Left lung (tissue), 10 donors: ENCODE data around the gene ARID5B. TPM values are rescaled to one million over a fixed set of nuclear protein-coding genes. Genes with fewer than 3 reads are reported as not detected.

Source experiments
- ATAC-seq: fragments of 200-7000 bp; cut with Tn5 transposase; one replicate; pipeline ENCODE4 v1.9.1; 2020; ENCODE audit warnings: moderate library complexity
- DNase-seq, 4 donors: peaks; one replicate each; pipeline ENCODE4 v3.0.0-alpha.2; 2013 to 2020
- H3K27ac ChIP-seq, 2 donors: fragments of 200-600 bp; sonication (generic) in 1 of 2; one replicate each; pipeline versions ENCODE4 v1.5.0 to v1.8.0; 2020 to 2021
- H3K27me3 ChIP-seq, 2 donors: fragments of 200-600 bp; sonication (generic) in 1 of 2; one replicate each; pipeline versions ENCODE4 v1.5.0 to v1.8.0; 2020 to 2021
- H3K36me3 ChIP-seq, 2 donors: fragments of 200-600 bp; sonication (generic) in 1 of 2; one replicate each; pipeline versions ENCODE4 v1.5.0 to v1.8.0; 2020 to 2021
- H3K4me1 ChIP-seq, 2 donors: fragments of 200-600 bp; one replicate each; pipeline ENCODE4 v1.8.0; 2021
- H3K4me3 ChIP-seq, 2 donors: fragments of 200-600 bp; sonication (generic) in 1 of 2; one replicate each; pipeline versions ENCODE4 v1.5.0 to v1.8.0; 2020 to 2021; ENCODE audit warnings: mild to moderate bottlenecking in 1 of 2
- H3K9me3 ChIP-seq, 2 donors: fragments of 200-600 bp; sonication (generic) in 1 of 2; one replicate each; pipeline versions ENCODE4 v1.5.0 to v1.8.0; 2020 to 2021
- intact Hi-C, 2 donors: fragments of 100-400 bp; cut with DNase I; formaldehyde crosslinking; loops; one replicate each; pipeline versions ENCODE4 v1.11.2 to v1.14.2; 2022
- polyA plus RNA-seq, 6 donors: library from polyadenylated mRNA; unstranded; fragments of 120-200 nt; gene quantifications; one replicate each; pipeline ENCODE4 v1.2.1, GENCODE V29; 2013; ENCODE audit not compliant: insufficient read length in 6 of 6
- total RNA-seq, 2 donors: library from RNA; stranded (reverse); fragmentation: NEBNext Ultra II Directional; extraction: Animal tissue kit (Norgen Biotek cat#: 25700); gene quantifications; one replicate each; pipeline ENCODE4 v1.2.1, GENCODE V29; 2021
- TF ChIP-seq, protein P1 (sequence below), 2 donors: fragments of 200-600 bp; sonication (generic) in 1 of 2; IDR thresholded peaks; one replicate each; pipeline versions ENCODE4 v1.5.0 to v1.8.0; 2021; ENCODE audit warnings: antibody characterized with exemption in 2 of 2
- donor health status: DM: no; HTN: yes; CAD: no.
- donor health status: DM: no; HTN: no; CAD: no.

ARID5B gene
- total and polyA plus RNA-seq, 8 donors, result 29.9 to 51.5 (median 44.4) TPM

- DNase-seq (no peak), ATAC-seq (no peak)
- Histone ChIP-seq H3K27ac (no peak overlapping the region), H3K36me3 (peaks cover 0 to 4% of the 10 kb centered on the region in 2 donors), H3K4me1 (peaks cover 13 to 15% of the 10 kb centered on the region in 2 donors), H3K27me3 (no peaks in the 10 kb centered on the region), H3K9me3 (no peaks in the 10 kb centered on the region), H3K4me3 (no peak overlapping the region)
- TF ChIP-seq, protein P1, sequence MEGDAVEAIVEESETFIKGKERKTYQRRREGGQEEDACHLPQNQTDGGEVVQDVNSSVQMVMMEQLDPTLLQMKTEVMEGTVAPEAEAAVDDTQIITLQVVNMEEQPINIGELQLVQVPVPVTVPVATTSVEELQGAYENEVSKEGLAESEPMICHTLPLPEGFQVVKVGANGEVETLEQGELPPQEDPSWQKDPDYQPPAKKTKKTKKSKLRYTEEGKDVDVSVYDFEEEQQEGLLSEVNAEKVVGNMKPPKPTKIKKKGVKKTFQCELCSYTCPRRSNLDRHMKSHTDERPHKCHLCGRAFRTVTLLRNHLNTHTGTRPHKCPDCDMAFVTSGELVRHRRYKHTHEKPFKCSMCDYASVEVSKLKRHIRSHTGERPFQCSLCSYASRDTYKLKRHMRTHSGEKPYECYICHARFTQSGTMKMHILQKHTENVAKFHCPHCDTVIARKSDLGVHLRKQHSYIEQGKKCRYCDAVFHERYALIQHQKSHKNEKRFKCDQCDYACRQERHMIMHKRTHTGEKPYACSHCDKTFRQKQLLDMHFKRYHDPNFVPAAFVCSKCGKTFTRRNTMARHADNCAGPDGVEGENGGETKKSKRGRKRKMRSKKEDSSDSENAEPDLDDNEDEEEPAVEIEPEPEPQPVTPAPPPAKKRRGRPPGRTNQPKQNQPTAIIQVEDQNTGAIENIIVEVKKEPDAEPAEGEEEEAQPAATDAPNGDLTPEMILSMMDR (IDR thresholded peaks at IDR 0.05), result no peak
- intact Hi-C loops, result no loop called here
Observed at GRCh38 chr10:62012318-62012717, 110.8 kb downstream of the ARID5B start.

- intact Hi-C loops, result no loop called here
- DNase-seq, result no peak
- H3K27ac ChIP-seq, result no peak overlapping the region
Observed at GRCh38 chr10:62014510-62014909, 113.0 kb downstream of the ARID5B start.

GRCh38 chr10:62015994-62016393 is 114.5 kb downstream of the ARID5B start:
- intact Hi-C loops, result no loop called here
- H3K4me3 ChIP-seq, result no peak overlapping the region
- no peak overlapping the region for H3K27ac ChIP-seq
- DNase-seq, result peak in 1 of 4 donors; percentile 54
- no peaks in the 10 kb centered on the region for H3K27me3 ChIP-seq
- H3K9me3 ChIP-seq, result no peaks in the 10 kb centered on the region
- H3K4me1 ChIP-seq, result peaks cover 27 to 47% of the 10 kb centered on the region in 2 donors
- ATAC-seq, result no peak
- TF ChIP-seq, protein P1 (IDR thresholded peaks at IDR 0.05), result no peak
- H3K36me3 ChIP-seq, result peaks cover 0 to 4% of the 10 kb centered on the region in 2 donors

More at GRCh38 chr10:62014510-62014909, 113.0 kb downstream of the ARID5B start:
- H3K27me3 ChIP-seq, result no peaks in the 10 kb centered on the region
- peaks cover 0 to 4% of the 10 kb centered on the region in 2 donors for H3K36me3 ChIP-seq
- peaks cover 17 to 37% of the 10 kb centered on the region in 2 donors for H3K4me1 ChIP-seq
- no peak for ATAC-seq
- H3K9me3 ChIP-seq, result no peaks in the 10 kb centered on the region
- TF ChIP-seq, protein P1 (IDR thresholded peaks at IDR 0.05), result no peak
- no peak overlapping the region for H3K4me3 ChIP-seq

DNA sequence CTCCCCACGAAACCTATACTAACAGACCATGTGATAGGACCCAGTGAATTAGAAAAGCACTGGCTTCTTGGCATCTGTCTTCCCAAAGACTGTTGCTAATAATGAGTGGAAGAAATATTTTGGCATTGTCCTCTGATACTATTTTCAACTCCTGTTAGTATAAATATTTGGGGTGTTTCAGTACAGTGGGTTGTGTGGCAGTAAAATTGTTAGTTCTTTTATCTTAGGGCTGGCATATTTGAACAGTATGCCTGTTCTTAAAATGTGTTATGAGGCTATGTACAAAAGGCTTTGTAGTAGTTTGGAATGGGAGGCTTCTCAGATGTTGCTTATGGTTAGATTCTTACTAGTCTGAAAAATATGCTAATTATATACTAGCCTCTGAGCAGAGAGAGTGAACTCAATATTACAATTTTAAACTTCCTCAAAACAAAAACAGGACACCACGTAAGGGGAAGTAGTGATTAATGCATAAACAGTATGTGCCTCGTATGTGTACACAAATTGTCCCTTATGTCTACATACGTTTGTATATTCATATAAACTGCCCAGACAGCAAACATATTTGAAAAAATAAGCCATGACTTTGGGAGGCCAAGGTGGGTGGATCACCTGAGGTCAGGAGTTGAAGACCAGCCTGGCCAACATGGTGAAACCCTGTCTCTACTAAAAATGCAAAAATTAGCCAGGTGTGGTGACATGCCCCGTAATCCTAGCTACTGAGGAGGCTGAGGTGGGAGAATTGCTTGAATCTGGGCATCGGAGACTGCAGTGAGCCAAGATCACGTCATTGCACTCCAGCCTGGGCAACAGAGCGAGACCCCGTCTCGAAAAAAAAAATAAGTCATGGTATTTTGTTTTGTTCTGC is 115.4 kb downstream of the ARID5B start:
- DNase-seq (no peak), ATAC-seq (peak; percentile 47)
- Histone ChIP-seq H3K27ac (peak overlapping the region; percentile 78 to 86), H3K4me3 (no peak overlapping the region), H3K4me1 (peaks cover 27 to 54% of the 10 kb centered on the region in 2 donors), H3K9me3 (no peaks in the 10 kb centered on the region), H3K27me3 (no peaks in the 10 kb centered on the region), H3K36me3 (peaks cover 0 to 4% of the 10 kb centered on the region in 2 donors)
- TF ChIP-seq, protein P1 (IDR thresholded peaks at IDR 0.05), result no peak
- intact Hi-C loops, result no loop called here

DNA sequence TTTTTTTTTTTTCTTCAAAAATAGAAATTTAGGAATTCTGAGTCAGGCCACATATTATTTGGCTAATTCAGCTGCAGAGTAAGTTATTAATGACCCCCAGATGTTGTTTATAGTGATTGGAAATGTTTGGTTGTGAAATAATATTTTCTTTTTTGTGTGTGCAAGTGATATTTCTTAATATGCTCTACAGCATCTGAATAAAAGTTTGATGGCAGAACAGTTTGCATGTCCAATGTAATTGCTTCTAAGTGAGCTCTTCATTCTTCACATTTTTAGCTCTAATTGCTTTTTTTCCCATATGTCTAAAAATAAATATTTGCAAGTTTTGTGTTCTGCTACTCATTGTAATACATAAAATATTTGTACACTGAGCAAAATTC is 116.0 kb downstream of the ARID5B start:
- Histone ChIP-seq H3K27me3 (no peaks in the 10 kb centered on the region), H3K4me3 (no peak overlapping the region), H3K9me3 (no peaks in the 10 kb centered on the region), H3K36me3 (peaks cover 0 to under 1% of the 10 kb centered on the region in 2 donors), H3K27ac (peak overlapping the region; percentile 78 to 86), H3K4me1 (peaks cover 27 to 60% of the 10 kb centered on the region in 2 donors)
- intact Hi-C loops, result no loop called here
- no peak for ATAC-seq
- TF ChIP-seq, protein P1 (IDR thresholded peaks at IDR 0.05), result no peak
- no peak for DNase-seq
